GM23248 (cell line): ENCODE measurements around the gene PREX1. TPM values are rescaled to one million over a fixed set of nuclear protein-coding genes. Genes with fewer than 3 reads are reported as not detected.
A peak's percentile ranks its signal among the peaks of the same experiment; 100 is the strongest.

ENCODE experiments used
- DNase-seq: peaks from one replicate; pipeline ENCODE4 v3.0.0-alpha.2; 2015
- H2AFZ ChIP-seq: fragments of 200-600 bp; sonication (generic); 2 replicates; pipeline ENCODE4 v1.6.1; 2016; ENCODE audit warnings: antibody characterized with exemption
- H3F3A ChIP-seq: fragments of 200-600 bp; sonication (generic); 2 replicates; pipeline ENCODE4 v1.6.1; 2016; ENCODE audit warnings: mild to moderate bottlenecking, antibody characterized with exemption, mixed run types; ENCODE audit not compliant: insufficient read depth
- H3K27ac ChIP-seq: fragments of 200-600 bp; sonication (generic); 2 replicates; pipeline ENCODE4 v1.5.1; 2016; ENCODE audit warnings: mild to moderate bottlenecking
- H3K27me3 ChIP-seq: fragments of 200-600 bp; sonication (generic); replicated peaks from 2 replicates; pipeline ENCODE4 v1.6.1; 2016; ENCODE audit warnings: mild to moderate bottlenecking; ENCODE audit not compliant: insufficient read depth
- H3K36me3 ChIP-seq: fragments of 200-600 bp; sonication (generic); 2 replicates; pipeline ENCODE4 v1.6.1; 2016; ENCODE audit warnings: low read depth, mild to moderate bottlenecking
- H3K4me1 ChIP-seq: fragments of 200-600 bp; sonication (generic); 2 replicates; pipeline ENCODE4 v1.6.1; 2016; ENCODE audit warnings: mild to moderate bottlenecking; ENCODE audit not compliant: insufficient read depth
- H3K4me2 ChIP-seq: fragments of 200-600 bp; sonication (generic); one replicate; pipeline ENCODE4 v1.6.1; 2016; ENCODE audit warnings: mild to moderate bottlenecking; ENCODE audit not compliant: unreplicated experiment
- H3K4me3 ChIP-seq: fragments of 200-600 bp; sonication (generic); 2 replicates; pipeline ENCODE4 v1.5.1; 2016; ENCODE audit warnings: mild to moderate bottlenecking
- H3K79me2 ChIP-seq: fragments of 200-600 bp; sonication (generic); 2 replicates; pipeline ENCODE4 v1.6.1; 2016; ENCODE audit warnings: mild to moderate bottlenecking; ENCODE audit not compliant: insufficient read depth
- H3K9ac ChIP-seq: fragments of 200-600 bp; sonication (generic); 2 replicates; pipeline ENCODE4 v1.6.1; 2016; ENCODE audit warnings: mild to moderate bottlenecking
- H3K9me2 ChIP-seq: fragments of 200-600 bp; sonication (generic); 2 replicates; pipeline ENCODE4 v1.6.1; 2016; ENCODE audit warnings: mixed run types, mild to moderate bottlenecking, moderate library complexity; ENCODE audit not compliant: insufficient read depth
- H3K9me3 ChIP-seq: fragments of 200-600 bp; sonication (generic); one replicate; pipeline ENCODE4 v1.6.1; 2017; ENCODE audit warnings: low read depth
- H4K20me1 ChIP-seq: fragments of 200-600 bp; sonication (generic); 2 replicates; pipeline ENCODE4 v1.6.0; 2016; ENCODE audit not compliant: insufficient read depth
- EZH2 ChIP-seq: fragments of 200-600 bp; sonication (generic); IDR thresholded peaks from 2 replicates; pipeline ENCODE4 v1.6.1; 2018; ENCODE audit warnings: antibody characterized with exemption, mild to moderate bottlenecking; ENCODE audit not compliant: insufficient read depth, poor library complexity, severe bottlenecking
- EZH2phosphoT487 ChIP-seq: fragments of 200-600 bp; sonication (generic); IDR thresholded peaks from 2 replicates; pipeline ENCODE4 v1.6.1; 2018; ENCODE audit warnings: antibody characterized with exemption, moderate library complexity, mild to moderate bottlenecking, low read depth; ENCODE audit not compliant: insufficient read depth
- WGBS, 2 experiments: methylation state at CpG; one replicate each; pipeline ENCODE4 v1.1.6; 2015 to 2017; ENCODE audit warnings: low lambda C conversion rate in 2 of 2, low coverage in 1 of 2; ENCODE audit errors: missing lambda C conversion rate in 2 of 2; 5-methylcytosine and 5-hydroxymethylcytosine counted together
- in situ Hi-C: fragments of 300-500 bp; cut with MboI; formaldehyde crosslinking; loops from 2 replicates; pipeline ENCODE4 v1.15.0; 2020
- polyA plus RNA-seq: library from polyadenylated mRNA; unstranded; fragments of >200 nt; fragmentation: Nextera tagmentation; extraction: Ambion mirVana; gene quantifications from 2 replicates; pipeline ENCODE4 v1.2.1, GENCODE V29; 2016
- total RNA-seq: library from RNA; depleted of rRNA; stranded (reverse); fragments of >200 nt; shearing (Covaris generic); gene quantifications from 2 replicates; pipeline ENCODE4 v1.2.3, GENCODE V29; 2014

Gene PREX1
- total and polyA plus RNA-seq, 2 experiments from 2014 or later = 0.13 to 0.65 TPM

- WGBS, 2 experiments = 86 to 89% methylated on average over 16 of the region's 16 CpGs
- no peak overlapping the region for H3K4me3 ChIP-seq
- H3K9ac ChIP-seq = no peak overlapping the region
- H3K9me2 ChIP-seq = no peaks in the 10 kb centered on the region
- H3F3A ChIP-seq = no peaks in the 10 kb centered on the region
- H2AFZ ChIP-seq = no peak overlapping the region
- no peak for TF ChIP-seq EZH2phosphoT487
- no peak for TF ChIP-seq EZH2
- H3K9me3 ChIP-seq = no peaks in the 10 kb centered on the region
- H3K4me1 ChIP-seq = no peaks in the 10 kb centered on the region
- H4K20me1 ChIP-seq = no peaks in the 10 kb centered on the region
- no peaks in the 10 kb centered on the region for H3K27me3 ChIP-seq
- DNase-seq = peak; percentile 17
- in situ Hi-C loops = no loop called here
- H3K27ac ChIP-seq = no peak overlapping the region
- no peaks in the 10 kb centered on the region for H3K36me3 ChIP-seq
- no peaks in the 10 kb centered on the region for H3K79me2 ChIP-seq
- no peak overlapping the region for H3K4me2 ChIP-seq
Measured at GRCh38 chr20:48631114-48632016, 196.4 kb downstream of the PREX1 start.

- Histone ChIP-seq H3K27ac (no peak overlapping the region), H3K79me2 (no peaks in the 10 kb centered on the region), H3K9me2 (no peaks in the 10 kb centered on the region), H2AFZ (no peak overlapping the region), H4K20me1 (no peaks in the 10 kb centered on the region), H3K4me1 (no peaks in the 10 kb centered on the region), H3K27me3 (no peaks in the 10 kb centered on the region), H3K9me3 (no peaks in the 10 kb centered on the region), H3K36me3 (no peaks in the 10 kb centered on the region), H3K4me3 (no peak overlapping the region), H3K4me2 (no peak overlapping the region), H3F3A (no peaks in the 10 kb centered on the region), H3K9ac (no peak overlapping the region)
- DNase-seq = no peak
- TF ChIP-seq EZH2 (no peak), EZH2phosphoT487 (no peak)
- 83 to 90% methylated on average over 16 to 18 of the region's 18 CpGs for WGBS, 2 experiments
- in situ Hi-C loops = no loop called here
Measured at GRCh38 chr20:48630342-48631075, 197.3 kb downstream of the PREX1 start.

DNA sequence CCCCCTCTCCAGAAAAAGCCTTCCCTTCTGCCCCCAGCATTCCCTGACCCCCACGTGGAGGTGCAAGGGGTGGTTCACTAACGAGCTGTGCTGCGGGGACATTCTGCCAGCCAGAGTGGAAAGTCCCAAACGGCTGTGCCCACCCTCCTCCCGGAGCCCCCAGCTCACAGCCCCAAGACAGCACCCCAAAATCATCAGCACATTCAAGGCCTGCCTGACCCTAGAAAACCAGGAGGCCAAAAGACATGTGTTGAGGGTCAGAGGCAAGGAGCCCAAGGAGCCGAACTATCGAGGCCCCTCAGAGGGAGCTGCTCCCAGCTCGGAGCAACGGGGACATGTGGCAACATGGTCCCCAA lies 197.9 kb downstream of the PREX1 start:
- Histone ChIP-seq H3K4me2 (no peak overlapping the region), H3F3A (no peaks in the 10 kb centered on the region), H3K27ac (no peak overlapping the region), H3K4me1 (no peaks in the 10 kb centered on the region), H2AFZ (no peak overlapping the region), H3K4me3 (no peak overlapping the region), H3K9me2 (no peaks in the 10 kb centered on the region), H4K20me1 (no peaks in the 10 kb centered on the region), H3K79me2 (no peaks in the 10 kb centered on the region), H3K9me3 (no peaks in the 10 kb centered on the region), H3K27me3 (no peaks in the 10 kb centered on the region), H3K9ac (no peak overlapping the region), H3K36me3 (no peaks in the 10 kb centered on the region)
- no peak for DNase-seq
- no peak for TF ChIP-seq EZH2
- no peak for TF ChIP-seq EZH2phosphoT487
- in situ Hi-C loops = no loop called here
- WGBS, 2 experiments = 86 to 87% methylated on average over 9 of the region's 9 CpGs

GRCh38 chr20:48629069-48629959 lies 198.5 kb downstream of the PREX1 start:
- Histone ChIP-seq H3F3A (no peaks in the 10 kb centered on the region), H3K79me2 (no peaks in the 10 kb centered on the region), H3K36me3 (no peaks in the 10 kb centered on the region), H3K9me3 (no peaks in the 10 kb centered on the region), H3K4me1 (no peaks in the 10 kb centered on the region), H4K20me1 (no peaks in the 10 kb centered on the region), H3K9ac (no peak overlapping the region), H3K27me3 (no peaks in the 10 kb centered on the region), H2AFZ (no peak overlapping the region), H3K4me3 (no peak overlapping the region), H3K4me2 (no peak overlapping the region), H3K9me2 (no peaks in the 10 kb centered on the region), H3K27ac (no peak overlapping the region)
- TF ChIP-seq EZH2phosphoT487 (no peak), EZH2 (no peak)
- in situ Hi-C loops = no loop called here
- WGBS, 2 experiments = 83 to 86% methylated on average over 14 to 15 of the region's 15 CpGs
- no peak for DNase-seq
